Endodermal cell (in vitro differentiated cells): ENCODE data around the gene RAD54L2. TPM values are rescaled to one million over a fixed set of nuclear protein-coding genes. Genes with fewer than 3 reads are reported as not detected.
"Not testable (repeated sequence)": the region's sequence is repeated elsewhere in the genome, so short reads cannot be mapped to it uniquely, and the experiment has no call there.

Experiments used
- DNase-seq: peaks from one replicate; pipeline ENCODE4 v3.0.0-alpha.2; 2017
- H3K27ac ChIP-seq: 2 replicates; pipeline ENCODE4 v1.5.1; 2013; ENCODE audit warnings: mild to moderate bottlenecking, low read depth, low read length, moderate library complexity
- H3K27me3 ChIP-seq: 2 replicates; pipeline ENCODE4 v1.6.1; 2013; ENCODE audit warnings: mild to moderate bottlenecking, low read length, moderate library complexity; ENCODE audit not compliant: insufficient read depth, control insufficient read depth, poor library complexity, severe bottlenecking
- H3K36me3 ChIP-seq: 2 replicates; pipeline ENCODE4 v1.7.0; 2013; ENCODE audit warnings: mild to moderate bottlenecking, low read length, moderate library complexity; ENCODE audit not compliant: control insufficient read depth, insufficient read depth
- H3K4me1 ChIP-seq: one replicate; pipeline ENCODE4 v1.7.0; 2013; ENCODE audit warnings: low read length; ENCODE audit not compliant: control insufficient read depth, insufficient read depth
- H3K4me3 ChIP-seq: 2 replicates; pipeline ENCODE4 v1.5.1; 2013; ENCODE audit warnings: mild to moderate bottlenecking, low read length, moderate library complexity
- H3K9ac ChIP-seq: 2 replicates; pipeline ENCODE4 v1.6.1; 2013; ENCODE audit warnings: mild to moderate bottlenecking, low read length, moderate library complexity; ENCODE audit not compliant: poor library complexity, severe bottlenecking; ENCODE audit errors: extremely low read depth
- H3K9me3 ChIP-seq: 2 replicates; pipeline ENCODE4 v1.6.1; 2013; ENCODE audit warnings: mild to moderate bottlenecking, low read length, moderate library complexity; ENCODE audit not compliant: control insufficient read depth
- H3K27ac Mint-ChIP-seq: 2 replicates; pipeline ENCODE4 v1.8.0; 2020; ENCODE audit warnings: mixed read lengths
- H3K27me3 Mint-ChIP-seq: 2 replicates; pipeline ENCODE4 v1.8.0; 2021; ENCODE audit warnings: mild to moderate bottlenecking, mixed read lengths; ENCODE audit not compliant: insufficient read depth
- H3K36me3 Mint-ChIP-seq: 2 replicates; pipeline ENCODE4 v1.8.0; 2020; ENCODE audit warnings: low read depth, mixed read lengths
- H3K4me1 Mint-ChIP-seq: 2 replicates; pipeline ENCODE4 v1.8.0; 2020; ENCODE audit warnings: mixed read lengths
- H3K4me3 Mint-ChIP-seq: 2 replicates; pipeline ENCODE4 v1.8.0; 2020; ENCODE audit warnings: mild to moderate bottlenecking, moderate library complexity, mixed read lengths
- H3K9me3 Mint-ChIP-seq: 2 replicates; pipeline ENCODE4 v1.8.0; 2020; ENCODE audit warnings: mild to moderate bottlenecking, mixed read lengths
- WGBS, 2 experiments: methylation state at CpG; one replicate each; pipeline versions ENCODE4 v1.1.5 to v1.1.7; 2013; ENCODE audit warnings: missing lambda C conversion rate in 2 of 2, mixed read lengths in 1 of 2; ENCODE audit not compliant: insufficient coverage in 1 of 2, insufficient read length in 1 of 2; 5-methylcytosine and 5-hydroxymethylcytosine counted together
- total RNA-seq, 2 donors: library from RNA; stranded (reverse); fragmentation: NEBNext Ultra II Directional in 1 of 2; extraction: Animal tissue kit (Norgen Biotek cat#: 25700) in 1 of 2; gene quantifications; 2 replicates in 1 of 2; 3 replicates in 1 of 2; pipeline ENCODE4 v1.2.1, GENCODE V29; 2021
- TF ChIP-seq, protein P1 (sequence below): fragments of 200-600 bp; sonication (generic); conservative IDR thresholded peaks from 2 replicates; pipeline ENCODE4 v1.5.0; 2021; ENCODE audit warnings: antibody characterized with exemption, mild to moderate bottlenecking

The RAD54L2 gene
- total RNA-seq, 2 donors from 2014 or later, result 54.1 to 56.4 TPM

DNA sequence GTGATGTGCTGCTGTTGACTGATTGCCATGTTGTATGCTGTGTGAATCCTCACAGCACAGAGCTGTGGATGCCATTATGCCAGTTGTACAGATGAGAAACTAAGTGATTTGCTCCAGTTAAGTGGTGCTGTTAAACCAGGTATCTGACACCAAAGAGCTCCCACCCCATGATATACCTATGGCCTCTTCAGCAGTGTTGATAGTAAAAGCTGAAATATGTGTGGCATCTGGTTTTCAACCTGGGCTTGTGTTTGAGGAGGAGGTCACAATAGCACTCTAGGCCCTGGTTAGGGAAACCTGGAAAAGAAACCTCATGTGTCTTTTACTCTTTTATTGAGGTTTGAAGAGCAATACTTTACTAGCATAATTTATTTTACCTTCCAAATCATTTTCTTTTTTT, 21.4 kb downstream of the RAD54L2 start:
- no peak overlapping the region for H3K27ac ChIP-seq
- peaks cover 11% of the 10 kb centered on the region for H3K4me1 ChIP-seq
- TF ChIP-seq, protein P1, sequence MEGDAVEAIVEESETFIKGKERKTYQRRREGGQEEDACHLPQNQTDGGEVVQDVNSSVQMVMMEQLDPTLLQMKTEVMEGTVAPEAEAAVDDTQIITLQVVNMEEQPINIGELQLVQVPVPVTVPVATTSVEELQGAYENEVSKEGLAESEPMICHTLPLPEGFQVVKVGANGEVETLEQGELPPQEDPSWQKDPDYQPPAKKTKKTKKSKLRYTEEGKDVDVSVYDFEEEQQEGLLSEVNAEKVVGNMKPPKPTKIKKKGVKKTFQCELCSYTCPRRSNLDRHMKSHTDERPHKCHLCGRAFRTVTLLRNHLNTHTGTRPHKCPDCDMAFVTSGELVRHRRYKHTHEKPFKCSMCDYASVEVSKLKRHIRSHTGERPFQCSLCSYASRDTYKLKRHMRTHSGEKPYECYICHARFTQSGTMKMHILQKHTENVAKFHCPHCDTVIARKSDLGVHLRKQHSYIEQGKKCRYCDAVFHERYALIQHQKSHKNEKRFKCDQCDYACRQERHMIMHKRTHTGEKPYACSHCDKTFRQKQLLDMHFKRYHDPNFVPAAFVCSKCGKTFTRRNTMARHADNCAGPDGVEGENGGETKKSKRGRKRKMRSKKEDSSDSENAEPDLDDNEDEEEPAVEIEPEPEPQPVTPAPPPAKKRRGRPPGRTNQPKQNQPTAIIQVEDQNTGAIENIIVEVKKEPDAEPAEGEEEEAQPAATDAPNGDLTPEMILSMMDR, result no peak
- no peak overlapping the region for H3K9ac ChIP-seq
- no peaks in the 10 kb centered on the region for H3K9me3 ChIP-seq
- no peak overlapping the region for H3K4me3 ChIP-seq
- Mint-ChIP-seq H3K9me3 (no peaks in the 10 kb centered on the region), H3K4me1 (peaks cover 24% of the 10 kb centered on the region), H3K4me3 (no peak overlapping the region), H3K27me3 (peaks cover 4% of the 10 kb centered on the region), H3K36me3 (peaks cover 20% of the 10 kb centered on the region), H3K27ac (no peak overlapping the region)
- peaks cover 21% of the 10 kb centered on the region for H3K36me3 ChIP-seq
- no peaks in the 10 kb centered on the region for H3K27me3 ChIP-seq
- DNase-seq, result no peak

DNA sequence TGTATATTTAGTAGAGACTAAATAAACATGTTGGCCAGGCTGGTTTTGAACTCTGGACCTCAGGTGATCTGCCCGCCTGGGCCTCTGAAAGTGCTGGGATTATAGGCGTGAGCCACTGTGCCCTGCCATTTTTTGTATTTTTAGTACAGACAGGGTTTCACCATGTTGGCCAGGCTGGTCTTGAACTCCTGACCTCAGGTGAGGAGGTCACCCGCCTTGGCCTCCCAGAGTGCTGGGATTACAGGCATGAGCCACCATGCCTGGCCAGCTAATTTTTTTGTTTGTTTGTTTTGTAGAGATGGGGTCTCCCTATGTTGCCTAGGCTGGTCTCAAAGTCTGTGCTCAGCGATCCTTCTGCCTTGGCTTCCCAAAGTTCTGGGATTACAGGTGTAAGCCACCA, 23.9 kb downstream of the RAD54L2 start:
- H3K9me3 ChIP-seq, result not testable (repeated sequence)
- WGBS, 2 experiments, result 92 to 96% methylated on average over 4 of the region's 4 CpGs

DNA sequence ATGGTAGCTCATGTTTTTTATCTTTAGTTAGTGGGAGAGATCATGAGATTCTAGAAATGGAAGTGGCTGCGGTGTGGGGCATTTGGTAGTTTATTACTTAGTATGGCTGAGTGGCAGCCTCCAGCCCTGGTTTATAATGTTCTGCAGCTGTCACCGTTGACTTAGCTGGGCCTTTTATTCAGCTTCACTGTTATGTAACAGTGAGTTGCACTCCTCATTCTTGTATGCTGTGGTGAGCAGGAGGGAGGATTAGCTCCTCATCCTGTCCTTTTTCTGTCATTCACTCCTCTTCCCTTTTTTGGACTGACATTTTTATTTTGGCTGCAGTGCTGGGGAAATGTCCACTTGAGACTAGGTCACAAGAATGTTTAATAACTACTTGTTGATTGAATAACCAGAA, 29.5 kb downstream of the RAD54L2 start:
- Mint-ChIP-seq H3K9me3 (no peaks in the 10 kb centered on the region), H3K27me3 (no peaks in the 10 kb centered on the region), H3K4me1 (peaks cover 25% of the 10 kb centered on the region), H3K27ac (no peak overlapping the region), H3K4me3 (no peak overlapping the region), H3K36me3 (peaks cover 15% of the 10 kb centered on the region)
- H3K4me1 ChIP-seq, result peaks cover 14% of the 10 kb centered on the region
- H3K36me3 ChIP-seq, result peaks cover 17% of the 10 kb centered on the region
- H3K27me3 ChIP-seq, result no peaks in the 10 kb centered on the region
- H3K4me3 ChIP-seq, result no peak overlapping the region
- H3K9ac ChIP-seq, result no peak overlapping the region
- peak overlapping the region; percentile 30 for H3K27ac ChIP-seq
- no peaks in the 10 kb centered on the region for H3K9me3 ChIP-seq
- no peak for DNase-seq
- TF ChIP-seq, protein P1, result no peak
- WGBS, 2 experiments, result 83 to 87% methylated on average over 1 to 2 of the region's 2 CpGs

More for the DNA sequence above, 23.9 kb downstream of the RAD54L2 start:
- not testable (repeated sequence) for H3K27me3 ChIP-seq, H3K4me3 ChIP-seq, H3K27me3 Mint-ChIP-seq, H3K4me3 Mint-ChIP-seq, H3K27ac Mint-ChIP-seq, H3K9me3 Mint-ChIP-seq, DNase-seq, H3K27ac ChIP-seq, H3K9ac ChIP-seq
- H3K4me1 Mint-ChIP-seq, result peaks cover 31% of the 10 kb centered on the region
- H3K36me3 Mint-ChIP-seq, result peaks cover 13% of the 10 kb centered on the region
- Histone ChIP-seq H3K4me1 (peaks cover 14% of the 10 kb centered on the region), H3K36me3 (peaks cover 12% of the 10 kb centered on the region)

DNA sequence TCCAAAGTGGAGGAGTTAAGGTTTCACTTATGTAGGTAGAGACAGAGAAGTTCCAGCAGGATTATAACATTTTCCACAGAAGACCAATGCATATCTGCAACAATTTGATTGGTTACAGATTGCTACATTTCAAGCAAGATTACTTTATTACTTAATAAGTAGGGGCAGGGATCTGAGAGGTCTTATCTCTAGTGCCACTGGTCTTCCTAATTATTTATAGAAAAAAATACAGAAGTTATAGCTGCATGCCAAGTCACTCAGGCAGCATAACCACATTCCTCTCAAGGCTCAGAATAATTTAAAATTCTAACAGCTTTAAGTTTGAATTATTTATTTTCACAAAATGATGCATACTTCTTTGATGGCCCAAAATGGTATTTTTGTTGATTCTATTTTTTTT, 30.5 kb downstream of the RAD54L2 start:
- H3K27ac Mint-ChIP-seq, result no peak overlapping the region
- no peak overlapping the region for H3K4me3 ChIP-seq
- peaks cover 3% of the 10 kb centered on the region for H3K9me3 Mint-ChIP-seq
- no peaks in the 10 kb centered on the region for H3K27me3 Mint-ChIP-seq
- H3K9ac ChIP-seq, result no peak overlapping the region
- TF ChIP-seq, protein P1, result no peak
- H3K4me1 ChIP-seq, result peaks cover 11% of the 10 kb centered on the region
- H3K4me1 Mint-ChIP-seq, result peaks cover 15% of the 10 kb centered on the region
- H3K27me3 ChIP-seq, result no peaks in the 10 kb centered on the region
- DNase-seq, result no peak
- no peaks in the 10 kb centered on the region for H3K9me3 ChIP-seq
- no peak overlapping the region for H3K4me3 Mint-ChIP-seq
- H3K27ac ChIP-seq, result no peak overlapping the region
- H3K36me3 Mint-ChIP-seq, result peaks cover 23% of the 10 kb centered on the region
- peaks cover 22% of the 10 kb centered on the region for H3K36me3 ChIP-seq
